IPS DF 4.7 (cell line): ENCODE data around the gene KRTAP29-1.

Experiments
- DNase-seq: peaks from one replicate; pipeline ENCODE4 v3.0.0-alpha.2; 2013; ENCODE audit warnings: low spot score; ENCODE audit errors: extremely low read depth

KRTAP29-1 gene

GRCh38 chr17:41328207-41328606, 25.6 kb upstream of the KRTAP29-1 start:
- DNase-seq = no peak

GRCh38 chr17:41327411-41328120, 24.9 kb upstream of the KRTAP29-1 start:
- no peak for DNase-seq

GRCh38 chr17:41326173-41327145, 23.8 kb upstream of the KRTAP29-1 start:
- no peak for DNase-seq

- DNase-seq = no peak
Measured at GRCh38 chr17:41325611-41326010, 23.0 kb upstream of the KRTAP29-1 start.

- no peak for DNase-seq
Measured at GRCh38 chr17:41325126-41325525, 22.5 kb upstream of the KRTAP29-1 start.

- no peak for DNase-seq
Measured at GRCh38 chr17:41324180-41325075, 21.8 kb upstream of the KRTAP29-1 start.

- DNase-seq = no peak
Measured at GRCh38 chr17:41322903-41323895, 20.5 kb upstream of the KRTAP29-1 start.

- DNase-seq = no peak
Measured at GRCh38 chr17:41322094-41322902, 19.6 kb upstream of the KRTAP29-1 start.

GRCh38 chr17:41318231-41318630, 15.6 kb upstream of the KRTAP29-1 start:
- DNase-seq = no peak

- no peak for DNase-seq
Measured at GRCh38 chr17:41315814-41316445, 13.3 kb upstream of the KRTAP29-1 start.

GRCh38 chr17:41315204-41315794, 12.6 kb upstream of the KRTAP29-1 start, which contains the start of gene KRTAP17-1:
TSS of gene KRTAP17-1 (minus strand) at chr17:41315710. CDS start at chr17:41315650, 60 bp downstream.
- DNase-seq = no peak

GRCh38 chr17:41311111-41311510, 8.5 kb upstream of the KRTAP29-1 start:
- no peak for DNase-seq

- DNase-seq = no peak
Measured at GRCh38 chr17:41308918-41309359, 6.3 kb upstream of the KRTAP29-1 start, which contains the start of gene KRTAP16-1. TSS of gene KRTAP16-1 (minus strand) at chr17:41309309. CDS start at chr17:41309253, 56 bp downstream.

- no peak for DNase-seq
Measured at GRCh38 chr17:41308251-41308917, 5.7 kb upstream of the KRTAP29-1 start.

GRCh38 chr17:41307647-41308046, 5.0 kb upstream of the KRTAP29-1 start:
- DNase-seq = no peak

- DNase-seq = no peak
Measured at GRCh38 chr17:41304091-41304490, 1.4 kb upstream of the KRTAP29-1 start.

- no peak for DNase-seq
Measured at GRCh38 chr17:41302981-41303380, 330 bp upstream of the KRTAP29-1 start.
